GM13977 (cell line): ENCODE measurements around the gene IL17RC.
"Not testable (repeated sequence)": the region's sequence is repeated elsewhere in the genome, so short reads cannot be mapped to it uniquely, and the experiment has no call there.

Experiments
- DNase-seq: peaks from one replicate; pipeline ENCODE4 v3.0.0; 2012; ENCODE audit warnings: low spot score
- CTCF ChIP-seq: IDR thresholded peaks from 2 replicates; pipeline ENCODE4 v1.5.1; 2012; ENCODE audit warnings: mild to moderate bottlenecking, control low read depth; ENCODE audit not compliant: insufficient read depth; ENCODE audit errors: extremely low read depth, missing control alignments
- in situ Hi-C: fragments of 300-500 bp; cut with MboI; formaldehyde crosslinking; loops from one replicate; pipeline ENCODE4 v1.12.0; 2022; ENCODE audit warnings: low sequenced_read_pairs, low pct_unique_long_range_greater_than_20kb, mixed read lengths, inconsistent platforms; ENCODE audit not compliant: unreplicated experiment

Gene IL17RC

DNA sequence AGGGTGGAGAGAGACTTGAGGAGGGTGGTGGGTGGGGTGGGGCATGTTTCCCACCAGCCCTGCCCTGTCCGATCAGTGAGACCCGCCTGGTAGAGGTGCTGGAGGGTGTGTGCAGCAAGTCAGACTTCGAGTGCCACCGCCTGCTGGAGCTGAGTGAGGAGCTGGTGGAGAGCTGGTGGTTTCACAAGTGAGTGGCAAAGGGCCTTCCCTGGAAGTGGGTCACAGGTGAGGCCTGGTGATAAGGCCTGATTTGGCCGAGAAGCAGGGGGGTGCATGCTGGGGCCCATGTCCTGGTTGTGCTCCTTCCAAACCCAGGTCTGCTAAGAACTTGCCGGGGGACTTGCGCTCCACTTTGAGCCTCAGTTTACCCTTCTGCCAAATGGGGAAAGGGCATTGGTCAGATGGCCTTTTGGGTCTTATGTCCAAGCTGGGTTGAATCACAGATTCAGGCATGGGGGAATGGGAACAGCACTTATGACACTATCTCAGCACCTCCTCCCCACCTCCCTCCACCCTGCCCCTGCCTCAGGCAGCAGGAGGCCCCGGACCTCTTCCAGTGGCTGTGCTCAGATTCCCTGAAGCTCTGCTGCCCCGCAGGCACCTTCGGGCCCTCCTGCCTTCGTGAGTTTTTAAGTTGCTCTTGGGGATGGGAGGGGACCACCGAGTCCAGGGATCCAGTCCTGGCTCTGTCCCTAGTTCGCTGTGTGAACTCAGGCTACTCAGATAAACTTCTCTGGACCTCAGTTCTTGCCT lies 20.8 kb downstream of the IL17RC start:
- DNase-seq: no peak
- no peak for TF ChIP-seq CTCF
- in situ Hi-C loops: no loop called here

- no peak for DNase-seq
- no peak for TF ChIP-seq CTCF
- in situ Hi-C loops: no loop called here
These were observed 22.1 kb downstream of the IL17RC start for GRCh38 chr3:9938966-9939365.

- in situ Hi-C loops, DNase-seq: not testable (repeated sequence)
These were observed 23.0 kb downstream of the IL17RC start for GRCh38 chr3:9939906-9940305.

DNA sequence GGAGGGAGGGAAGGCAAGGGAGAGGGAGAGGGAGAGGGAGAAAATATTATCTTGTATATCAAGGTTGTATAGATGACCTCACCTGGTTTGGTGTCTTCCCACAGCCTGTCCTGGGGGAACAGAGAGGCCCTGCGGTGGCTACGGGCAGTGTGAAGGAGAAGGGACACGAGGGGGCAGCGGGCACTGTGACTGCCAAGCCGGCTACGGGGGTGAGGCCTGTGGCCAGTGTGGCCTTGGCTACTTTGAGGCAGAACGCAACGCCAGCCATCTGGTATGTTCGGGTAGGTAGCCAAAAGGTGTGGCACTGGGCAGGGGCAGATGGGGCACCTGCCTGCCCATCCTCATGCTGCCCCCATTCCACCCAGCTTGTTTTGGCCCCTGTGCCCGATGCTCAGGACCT lies 23.8 kb downstream of the IL17RC start:
- in situ Hi-C loops: no loop called here
- no peak for DNase-seq
- no peak for TF ChIP-seq CTCF

DNA sequence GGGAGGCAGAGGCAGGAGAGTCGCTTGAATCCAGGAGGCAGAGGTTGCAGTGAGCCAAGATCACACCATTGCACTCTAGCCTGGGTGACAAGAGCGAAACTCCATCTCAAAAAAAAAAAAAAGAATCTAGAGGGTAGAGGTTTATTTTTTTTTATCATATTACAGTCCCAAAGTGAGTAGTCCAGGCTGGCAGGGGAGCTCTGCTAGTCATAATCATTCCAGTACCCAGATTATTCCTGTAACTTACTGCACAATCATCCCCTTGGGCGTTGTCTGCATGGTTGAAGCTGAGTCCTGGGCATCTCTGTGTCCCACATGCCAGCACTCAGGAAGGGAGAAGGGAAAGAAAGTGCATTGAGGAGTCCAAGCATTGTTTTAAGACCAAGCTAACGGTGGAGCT lies 25.3 kb downstream of the IL17RC start:
- no peak for TF ChIP-seq CTCF
- in situ Hi-C loops: no loop called here
- DNase-seq: no peak

GRCh38 chr3:9942934-9943690 lies 26.2 kb downstream of the IL17RC start:
- DNase-seq: no peak
- no peak for TF ChIP-seq CTCF
- in situ Hi-C loops: no loop called here

DNA sequence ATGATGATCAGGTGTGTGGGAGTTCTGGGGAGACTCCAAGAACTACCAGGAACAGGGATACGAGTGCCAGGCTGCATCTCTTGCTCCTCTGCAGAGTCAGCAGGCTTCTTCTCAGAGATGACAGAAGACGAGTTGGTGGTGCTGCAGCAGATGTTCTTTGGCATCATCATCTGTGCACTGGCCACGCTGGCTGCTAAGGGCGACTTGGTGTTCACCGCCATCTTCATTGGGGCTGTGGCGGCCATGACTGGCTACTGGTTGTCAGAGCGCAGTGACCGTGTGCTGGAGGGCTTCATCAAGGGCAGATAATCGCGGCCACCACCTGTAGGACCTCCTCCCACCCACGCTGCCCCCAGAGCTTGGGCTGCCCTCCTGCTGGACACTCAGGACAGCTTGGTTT lies 27.4 kb downstream of the IL17RC start:
- no peak for DNase-seq
- in situ Hi-C loops: no loop called here
- TF ChIP-seq CTCF: no peak
